HEK293T (cell line): ENCODE results near the gene GSTM3.

Experiments used
- BHLHE40 ChIP-seq: fragments of 450-650 bp; IDR thresholded peaks from 2 replicates; pipeline ENCODE4 v1.6.1; 2016; ENCODE audit warnings: mild to moderate bottlenecking, moderate library complexity, borderline replicate concordance
- CTBP1 ChIP-seq: fragments of 450-650 bp; IDR thresholded peaks from 2 replicates; pipeline ENCODE4 v1.6.1; 2016; ENCODE audit warnings: borderline replicate concordance
- ELF4 ChIP-seq: fragments of 450-650 bp; IDR thresholded peaks from 2 replicates; pipeline ENCODE4 v1.6.1; 2017; ENCODE audit warnings: antibody characterized with exemption
- FOXA1 ChIP-seq: fragments of 450-650 bp; IDR thresholded peaks from 2 replicates; pipeline ENCODE4 v1.6.1; 2016; ENCODE audit warnings: mild to moderate bottlenecking
- FOXM1 ChIP-seq: fragments of 450-650 bp; IDR thresholded peaks from 2 replicates; pipeline ENCODE4 v1.6.1; 2017; ENCODE audit warnings: mild to moderate bottlenecking, borderline replicate concordance
- HDGF ChIP-seq: fragments of 450-650 bp; IDR thresholded peaks from 2 replicates; pipeline ENCODE4 v1.6.1; 2017; ENCODE audit warnings: antibody characterized with exemption, borderline replicate concordance
- LEF1 ChIP-seq: fragments of 450-650 bp; IDR thresholded peaks from 2 replicates; pipeline ENCODE4 v1.6.1; 2017; ENCODE audit warnings: mild to moderate bottlenecking, borderline replicate concordance
- NFRKB ChIP-seq: fragments of 450-650 bp; IDR thresholded peaks from 2 replicates; pipeline ENCODE4 v1.6.1; 2016; ENCODE audit warnings: mild to moderate bottlenecking, moderate library complexity
- PKNOX1 ChIP-seq: fragments of 450-650 bp; IDR thresholded peaks from 2 replicates; pipeline ENCODE4 v1.6.1; 2016
- SP1 ChIP-seq: fragments of 450-650 bp; IDR thresholded peaks from 2 replicates; pipeline ENCODE4 v1.6.1; 2017
- SUZ12 ChIP-seq: fragments of 450-650 bp; IDR thresholded peaks from 2 replicates; pipeline ENCODE4 v1.6.1; 2016; ENCODE audit warnings: mild to moderate bottlenecking
- TARDBP ChIP-seq: fragments of 450-650 bp; IDR thresholded peaks from 2 replicates; pipeline ENCODE4 v1.6.1; 2016
- ZNF384 ChIP-seq: fragments of 450-650 bp; IDR thresholded peaks from 2 replicates; pipeline ENCODE4 v1.6.1; 2016

- no peak for TF ChIP-seq SP1
- no peak for TF ChIP-seq FOXM1
- no peak for TF ChIP-seq LEF1
- no peak for TF ChIP-seq PKNOX1
- TF ChIP-seq HDGF = no peak
- no peak for TF ChIP-seq ELF4
- TF ChIP-seq BHLHE40 = no peak
- TF ChIP-seq CTBP1 = no peak
- TF ChIP-seq NFRKB = no peak
- TF ChIP-seq ZNF384 = no peak
- no peak for TF ChIP-seq SUZ12
- TF ChIP-seq FOXA1 = no peak
- no peak for TF ChIP-seq TARDBP
Observed at GRCh38 chr1:109757936-109758786, 17.3 kb upstream of the GSTM3 start.
